GM12878 (cell line): ENCODE data around the gene PAX6. TPM values are rescaled to one million over a fixed set of nuclear protein-coding genes. Genes with fewer than 3 reads are reported as not detected.
A peak's percentile ranks its signal among the peaks of the same experiment; 100 is the strongest.

Experiments used
- ATAC-seq: fragments of 200-7000 bp; cut with Tn5 transposase; 3 replicates; pipeline ENCODE4 v1.9.1; 2020; ENCODE audit warnings: mild to moderate bottlenecking, moderate library complexity
- BruUV-seq: library from RNA; stranded (reverse); fragments of 400-500 nt; replicated peaks from 2 replicates; lab custom pipeline; 2021; lab: Mats Ljungman, UMichigan
- CTCF ChIA-PET: fragments of 300-600 bp; sonication (Branson Sonifier 250); formaldehyde crosslinking; extraction: SDS; loops from one replicate; lab custom pipeline; 2021; ENCODE audit warnings: inconsistent platforms; lab: Yijun Ruan, JAX
- POLR2A ChIA-PET: fragments of 350-600 bp; formaldehyde crosslinking; extraction: SDS; loops from one replicate; lab custom pipeline; 2021; ENCODE audit warnings: inconsistent platforms; lab: Charles Lee
- RAD21 ChIA-PET: fragments of 300-600 bp; sonication (Branson Sonifier 250); formaldehyde crosslinking; loops from one replicate; lab custom pipeline; 2023; ENCODE audit warnings: antibody characterized with exemption; ENCODE audit not compliant: unreplicated experiment; lab: Charles Lee
- SMC1A ChIA-PET: fragments of 300-600 bp; sonication (Branson Sonifier 250); formaldehyde crosslinking; loops from one replicate; lab custom pipeline; 2023; ENCODE audit not compliant: unreplicated experiment, uncharacterized antibody; lab: Charles Lee
- DNase-seq: peaks from one replicate; pipeline ENCODE4 v3.0.0-alpha.2; 2011; ENCODE audit warnings: low read depth, low spot score
- FAIRE-seq: peaks from 3 replicates; lab custom pipeline; 2011; peaks lifted over from hg19 to GRCh38; lab: Jason Lieb, UNC
- H2AFZ ChIP-seq: 2 replicates; pipeline ENCODE4 v1.6.0; 2011; ENCODE audit warnings: low read depth, low read length, control low read depth; ENCODE audit not compliant: control insufficient read depth
- H3K27ac ChIP-seq: 2 replicates; pipeline ENCODE4 v1.5.1; 2011; ENCODE audit warnings: control low read depth; ENCODE audit not compliant: control insufficient read depth, insufficient read depth
- H3K27me3 ChIP-seq, 2 experiments: replicated peaks in 1 of 2; 2 replicates each; pipeline versions ENCODE4 v1.6.0 to v1.6.1; 2011; ENCODE audit warnings: low read length in 1 of 2; ENCODE audit not compliant: control insufficient read depth in 2 of 2, insufficient read depth in 2 of 2
- H3K36me3 ChIP-seq, 2 experiments: 2 replicates each; pipeline ENCODE4 v1.5.1; 2011; ENCODE audit warnings: low read length in 1 of 2; ENCODE audit not compliant: control insufficient read depth in 2 of 2, insufficient read depth in 2 of 2
- H3K4me1 ChIP-seq: 2 replicates; pipeline ENCODE4 v1.6.1; 2011; ENCODE audit warnings: mild to moderate bottlenecking, low read length, moderate library complexity, mixed read lengths; ENCODE audit not compliant: control insufficient read depth, insufficient read depth
- H3K4me2 ChIP-seq: 2 replicates; pipeline ENCODE4 v1.6.0; 2011; ENCODE audit warnings: control low read depth; ENCODE audit not compliant: control insufficient read depth, insufficient read depth
- H3K4me3 ChIP-seq: fragments of 200-600 bp; sonication (generic); 2 replicates; pipeline ENCODE4 v1.5.1; 2016
- H3K79me2 ChIP-seq: 2 replicates; pipeline ENCODE4 v1.6.0; 2011; ENCODE audit warnings: low read length; ENCODE audit not compliant: control insufficient read depth, insufficient read depth
- H3K9ac ChIP-seq: 2 replicates; pipeline ENCODE4 v1.8.0; 2011; ENCODE audit warnings: low read length, control low read depth, mixed read lengths; ENCODE audit not compliant: control insufficient read depth, insufficient read depth
- H3K9me3 ChIP-seq: replicated peaks from 3 replicates; pipeline ENCODE4 v1.5.1; 2011; ENCODE audit warnings: mild to moderate bottlenecking, low read length; ENCODE audit not compliant: control insufficient read depth, insufficient read depth
- H4K20me1 ChIP-seq: 2 replicates; pipeline ENCODE4 v1.6.0; 2011; ENCODE audit not compliant: control insufficient read depth, insufficient read depth
- CHD1 ChIP-seq: IDR thresholded peaks from 2 replicates; pipeline ENCODE4 v1.6.1; 2012; ENCODE audit warnings: low read depth, low read length, improper control_type of control experiment
- CHD4 ChIP-seq: fragments of 200-600 bp; sonication (generic); IDR thresholded peaks from 2 replicates; pipeline ENCODE4 v1.6.1; 2016; ENCODE audit warnings: mild to moderate bottlenecking
- CREM ChIP-seq: IDR thresholded peaks from 2 replicates; pipeline ENCODE4 v1.6.1; 2014; ENCODE audit warnings: antibody characterized with exemption, low read depth
- EZH2 ChIP-seq: IDR thresholded peaks from 2 replicates; pipeline ENCODE4 v1.6.1; 2012; ENCODE audit warnings: low read depth, mild to moderate bottlenecking, control low read depth, inconsistent platforms, low read length, borderline replicate concordance; ENCODE audit not compliant: control insufficient read depth
- HCFC1 ChIP-seq: fragments of 150-350 bp; IDR thresholded peaks from 2 replicates; pipeline ENCODE4 v1.6.1; 2014; ENCODE audit warnings: low read length
- HDAC6 ChIP-seq: fragments of 200-600 bp; sonication (generic); IDR thresholded peaks from one replicate; pipeline ENCODE4 v1.8.0; 2017; ENCODE audit warnings: antibody characterized with exemption; ENCODE audit not compliant: unreplicated experiment
- IKZF2 ChIP-seq, 2 experiments: fragments of 450-650 bp; IDR thresholded peaks; 2 replicates each; pipeline ENCODE4 v1.6.1; 2017; ENCODE audit warnings: mild to moderate bottlenecking in 2 of 2, moderate library complexity in 2 of 2
- IRF4 ChIP-seq: IDR thresholded peaks from 2 replicates; pipeline ENCODE4 v1.6.1; 2011; ENCODE audit warnings: low read depth, low read length
- NBN ChIP-seq: fragments of 450-650 bp; IDR thresholded peaks from 2 replicates; pipeline ENCODE4 v1.6.1; 2016
- NRF1 ChIP-seq: conservative IDR thresholded peaks from 2 replicates; pipeline ENCODE4 v1.6.1; 2011; ENCODE audit warnings: mild to moderate bottlenecking, low read depth, low read length, improper control_type of control experiment
- PAX8 ChIP-seq: fragments of 450-650 bp; IDR thresholded peaks from 2 replicates; pipeline ENCODE4 v1.6.1; 2017; ENCODE audit warnings: mild to moderate bottlenecking, moderate library complexity
- PML ChIP-seq: IDR thresholded peaks from 2 replicates; pipeline ENCODE4 v1.6.1; 2012; ENCODE audit warnings: low read length, inconsistent platforms
- POU2F2 ChIP-seq: IDR thresholded peaks from 3 replicates; pipeline ENCODE4 v1.6.1; 2011; ENCODE audit warnings: low read depth, mild to moderate bottlenecking, low read length, borderline replicate concordance
- SMARCA5 ChIP-seq: fragments of 450-650 bp; IDR thresholded peaks from 2 replicates; pipeline ENCODE4 v1.6.1; 2017; ENCODE audit warnings: mild to moderate bottlenecking
- SMC3 ChIP-seq: IDR thresholded peaks from 2 replicates; pipeline ENCODE4 v1.6.1; 2011; ENCODE audit warnings: low read length, improper control_type of control experiment, borderline replicate concordance
- SP1 ChIP-seq: IDR thresholded peaks from one replicate; pipeline ENCODE4 v1.6.1; 2011; ENCODE audit warnings: low read depth, low read length
- SUPT20H ChIP-seq: IDR thresholded peaks from 2 replicates; pipeline ENCODE4 v1.6.1; 2011; ENCODE audit warnings: low read depth, mild to moderate bottlenecking, low read length, moderate library complexity, borderline replicate concordance; ENCODE audit not compliant: control insufficient read depth
- SUZ12 ChIP-seq: fragments of 200-600 bp; sonication (generic); IDR thresholded peaks from one replicate; pipeline ENCODE4 v1.6.1; 2018; ENCODE audit warnings: antibody characterized with exemption, mild to moderate bottlenecking; ENCODE audit not compliant: unreplicated experiment
- TAF1 ChIP-seq: IDR thresholded peaks from 2 replicates; pipeline ENCODE4 v1.6.1; 2011; ENCODE audit warnings: mild to moderate bottlenecking, low read depth, low read length, borderline replicate concordance
- TBL1XR1 ChIP-seq: IDR thresholded peaks from 2 replicates; pipeline ENCODE4 v1.6.1; 2012; ENCODE audit warnings: low read depth, low read length, improper control_type of control experiment
- WGBS: methylation state at CpG from one replicate; pipeline ENCODE4 v1.1.6; 2016; ENCODE audit warnings: low lambda C conversion rate; ENCODE audit not compliant: insufficient replicate concordance, insufficient coverage; ENCODE audit errors: missing lambda C conversion rate; 5-methylcytosine and 5-hydroxymethylcytosine counted together
- in situ Hi-C: fragments of 300-500 bp; cut with MboI; formaldehyde crosslinking; loops from 9 replicates; pipeline ENCODE4 v1.14.3; 2018; ENCODE audit warnings: mixed read lengths
- intact Hi-C: fragments of 100-400 bp; cut with micrococcal nuclease; formaldehyde crosslinking; loops from one replicate; pipeline ENCODE4 v1.14.2; 2022; ENCODE audit not compliant: unreplicated experiment
- polyA plus RNA-seq, 11 experiments: library from polyadenylated mRNA; depleted of rRNA in 4 of 11; unstranded in 6 of 11; stranded (reverse) in 5 of 11; fragments of >200 nt; fragmentation: Nextera tagmentation in 4 of 11; fragmentation: Illumina TruSeq in 1 of 11; extraction: Ambion mirVana in 4 of 11; extraction: Trizol in 1 of 11; gene quantifications; 1 replicate in 1 of 11; 2 replicates in 10 of 11; pipeline versions ENCODE4 v1.2.1 to v1.2.3, GENCODE V29; 2011 to 2016; ENCODE audit warnings: inconsistent platforms in 2 of 11, missing spikeins in 2 of 11, low read depth in 1 of 11
- total RNA-seq, 4 experiments: library from RNA; depleted of rRNA in 3 of 4; stranded (reverse); fragments of >200 nt in 3 of 4; fragmentation: Illumina TruSeq in 1 of 4; extraction: Trizol in 1 of 4; gene quantifications; 2 replicates each; pipeline versions ENCODE4 v1.2.1 to v1.2.3, GENCODE V29; 2013 to 2021

Gene PAX6
- total and polyA plus RNA-seq, 10 of the 15 experiments (the other 5 are each of a cell fraction or from before 2014, with no cell fraction given) = 0.06 to 0.26 (median 0.10) TPM; not detected in 3

GRCh38 chr11:31803813-31804311 is 7.3 kb downstream of the PAX6 start:
- Histone ChIP-seq H3K79me2 (no peaks in the 10 kb centered on the region), H3K9ac (no peak overlapping the region)
- DNase-seq = no peak
- TF ChIP-seq CHD4 (no peak), SMARCA5 (no peak), SUPT20H (no peak), CREM (no peak), TBL1XR1 (no peak), CHD1 (no peak), SP1 (no peak), TAF1 (no peak), PML (no peak), IRF4 (no peak), SMC3 (no peak), IKZF2 (IDR thresholded peaks at IDR 0.05) (no peak), HCFC1 (no peak), PAX8 (no peak), HDAC6 (no peak), NRF1 (no peak), EZH2 (no peak), POU2F2 (no peak), SUZ12 (no peak), NBN (no peak)
- TF ChIP-seq, all 136 proteins: peak for 0
- H3K4me2 ChIP-seq = peak overlapping the region; percentile 86; the same call in 1 of the 2 replicates
- peaks cover 39 to 66% of the 10 kb centered on the region in 2 experiments for H3K27me3 ChIP-seq
- POLR2A ChIA-PET = no interaction called here
- SMC1A ChIA-PET = interaction anchor here (1.2 kb wide), 1 partner anchor 15 kb away, joined by 3 read pairs; no protein-coding TSS in a partner anchor
- H2AFZ ChIP-seq = no peak overlapping the region
- CTCF ChIA-PET = interaction anchor here (0.7 kb wide), 1 partner anchor 132 kb away, joined by 4 read pairs; no protein-coding TSS in a partner anchor
- no TSS peak for BruUV-seq
- RAD21 ChIA-PET = no interaction called here
- H3K36me3 ChIP-seq = no peaks in the 10 kb centered on the region
- ATAC-seq (no peak), FAIRE-seq (no peak)
- intact Hi-C loops (loop anchor here (10.0 kb wide), 1 partner anchor 159 kb away; no protein-coding TSS in a partner anchor), in situ Hi-C loops (no loop called here)
- H3K4me3 ChIP-seq = no peak overlapping the region
- WGBS = 21% methylated on average over 13 of the region's 13 CpGs
- H3K4me1 ChIP-seq = peaks cover 3% of the 10 kb centered on the region; the same call in 1 of the 2 replicates
- H3K27ac ChIP-seq = no peak overlapping the region
- no peaks in the 10 kb centered on the region; the same call in 2 of the 3 replicates for H3K9me3 ChIP-seq
- H4K20me1 ChIP-seq = no peaks in the 10 kb centered on the region
